WTC11 (cell line): Measurements from ENCODE around the gene COPS6. TPM values are rescaled to one million over a fixed set of nuclear protein-coding genes. Genes with fewer than 3 reads are reported as not detected.

Experiments used
- ATAC-seq: fragments of 200-7000 bp; cut with Tn5 transposase; 2 replicates; pipeline ENCODE4 v1.10.0; 2021; ENCODE audit warnings: mild to moderate bottlenecking, moderate library complexity
- CTCF ChIA-PET: fragments of 300-600 bp; sonication (Branson Sonifier 250); formaldehyde crosslinking; loops from one replicate; lab custom pipeline; 2021; ENCODE audit warnings: antibody characterized with exemption; lab: Charles Lee
- POLR2A ChIA-PET: fragments of 350-600 bp; sonication (Branson Sonifier 250); formaldehyde crosslinking; loops from one replicate; lab custom pipeline; 2021; ENCODE audit warnings: antibody characterized with exemption; lab: Charles Lee
- DNase-seq: peaks from one replicate; pipeline ENCODE4 v3.0.0; 2021; ENCODE audit warnings: low spot score
- H3K27ac Mint-ChIP-seq: 2 replicates; pipeline ENCODE4 v1.8.0; 2021; ENCODE audit warnings: mixed read lengths
- H3K27me3 Mint-ChIP-seq: 2 replicates; pipeline ENCODE4 v1.8.0; 2021; ENCODE audit warnings: low read depth, mild to moderate bottlenecking, moderate library complexity, mixed read lengths
- H3K36me3 Mint-ChIP-seq: 2 replicates; pipeline ENCODE4 v1.8.0; 2021; ENCODE audit warnings: mixed read lengths
- H3K4me1 Mint-ChIP-seq: 2 replicates; pipeline ENCODE4 v1.8.0; 2022; ENCODE audit warnings: mixed read lengths
- H3K4me3 Mint-ChIP-seq: 2 replicates; pipeline ENCODE4 v1.8.0; 2021; ENCODE audit warnings: mild to moderate bottlenecking, moderate library complexity, mixed read lengths
- H3K9me3 Mint-ChIP-seq: 2 replicates; pipeline ENCODE4 v1.8.0; 2021; ENCODE audit warnings: mixed read lengths
- ATF1 ChIP-seq: sonication (generic); formaldehyde crosslinking; IDR thresholded peaks from 2 replicates; pipeline ENCODE4 v1.8.1; 2023; ENCODE audit warnings: mild to moderate bottlenecking, moderate library complexity, missing genetic modification reagents
- ATF2 ChIP-seq: sonication (generic); formaldehyde crosslinking; IDR thresholded peaks from 2 replicates; pipeline ENCODE4 v1.8.1; 2022; ENCODE audit warnings: low read depth, missing genetic modification reagents, borderline replicate concordance
- CREM ChIP-seq: sonication (generic); formaldehyde crosslinking; IDR thresholded peaks from 2 replicates; pipeline ENCODE4 v1.8.1; 2022; ENCODE audit warnings: mild to moderate bottlenecking, missing genetic modification reagents, moderate library complexity
- E2F1 ChIP-seq: sonication (generic); formaldehyde crosslinking; IDR thresholded peaks from 2 replicates; pipeline ENCODE4 v1.8.0; 2022; ENCODE audit warnings: mild to moderate bottlenecking, missing genetic modification reagents
- ETV6 ChIP-seq: sonication (generic); formaldehyde crosslinking; IDR thresholded peaks from 2 replicates; pipeline ENCODE4 v1.8.1; 2022; ENCODE audit warnings: mild to moderate bottlenecking, missing genetic modification reagents
- FOXJ3 ChIP-seq: sonication (generic); formaldehyde crosslinking; IDR thresholded peaks from 2 replicates; pipeline ENCODE4 v1.9.0; 2021; ENCODE audit warnings: missing genetic modification reagents, mild to moderate bottlenecking, borderline replicate concordance
- FOXK1 ChIP-seq: sonication (generic); formaldehyde crosslinking; IDR thresholded peaks from 2 replicates; pipeline ENCODE4 v1.8.0; 2022; ENCODE audit warnings: mild to moderate bottlenecking, moderate library complexity, missing genetic modification reagents
- FOXP1 ChIP-seq: sonication (generic); formaldehyde crosslinking; IDR thresholded peaks from 2 replicates; pipeline ENCODE4 v1.8.0; 2022; ENCODE audit warnings: missing genetic modification reagents, mild to moderate bottlenecking, moderate library complexity, borderline replicate concordance
- GABPB1 ChIP-seq: sonication (generic); formaldehyde crosslinking; IDR thresholded peaks from 2 replicates; pipeline ENCODE4 v1.8.1; 2023; ENCODE audit warnings: mild to moderate bottlenecking, missing genetic modification reagents
- HMGA2 ChIP-seq: fragments of 250-450 bp; sonication (Bioruptor Pico); IDR thresholded peaks from 2 replicates; pipeline ENCODE4 v1.4.0; 2021; ENCODE audit warnings: mild to moderate bottlenecking, moderate library complexity
- NR1H2 ChIP-seq: sonication (generic); formaldehyde crosslinking; IDR thresholded peaks from 2 replicates; pipeline ENCODE4 v1.9.0; 2021; ENCODE audit warnings: mild to moderate bottlenecking, moderate library complexity, missing genetic modification reagents
- NR3C1 ChIP-seq: sonication (generic); formaldehyde crosslinking; conservative IDR thresholded peaks from 2 replicates; pipeline ENCODE4 v1.8.1; 2023; ENCODE audit warnings: low read depth, mild to moderate bottlenecking, missing genetic modification reagents
- PRDM15 ChIP-seq: sonication (generic); formaldehyde crosslinking; IDR thresholded peaks from 2 replicates; pipeline ENCODE4 v1.8.0; 2022; ENCODE audit warnings: missing genetic modification reagents
- PRRX2 ChIP-seq: fragments of 250-450 bp; sonication (Bioruptor Pico); IDR thresholded peaks from 2 replicates; pipeline ENCODE4 v1.8.0; 2021; ENCODE audit warnings: mild to moderate bottlenecking
- ZBTB43 ChIP-seq: sonication (generic); formaldehyde crosslinking; IDR thresholded peaks from 2 replicates; pipeline ENCODE4 v1.8.1; 2023; ENCODE audit warnings: mild to moderate bottlenecking, missing genetic modification reagents
- ZMAT4 ChIP-seq: fragments of 250-450 bp; sonication (Bioruptor Pico); IDR thresholded peaks from 2 replicates; pipeline ENCODE4 v1.9.0; 2021; ENCODE audit warnings: mild to moderate bottlenecking
- ZNF138 ChIP-seq: sonication (generic); formaldehyde crosslinking; conservative IDR thresholded peaks from 2 replicates; pipeline ENCODE4 v1.8.1; 2022; ENCODE audit warnings: mild to moderate bottlenecking, moderate library complexity, missing genetic modification reagents
- ZNF263 ChIP-seq: sonication (generic); formaldehyde crosslinking; IDR thresholded peaks from 2 replicates; pipeline ENCODE4 v1.8.1; 2022; ENCODE audit warnings: low read depth, mild to moderate bottlenecking, moderate library complexity, missing genetic modification reagents
- ZSCAN18 ChIP-seq: fragments of 250-450 bp; sonication (Bioruptor Pico); IDR thresholded peaks from 2 replicates; pipeline ENCODE4 v2.1.2; 2022; ENCODE audit warnings: mild to moderate bottlenecking, moderate library complexity
- total RNA-seq: library from RNA; stranded (reverse); gene quantifications from 3 replicates; pipeline ENCODE4 v1.2.3, GENCODE V29; 2021

COPS6 gene
- total RNA-seq, 1 experiment from 2014 or later: 118 TPM

- DNase-seq: no peak
- POLR2A ChIA-PET: interaction anchor here (0.6 kb wide), 1 partner anchor 743 kb away, joined by 3 read pairs; no protein-coding TSS in a partner anchor
Observed at GRCh38 chr7:100122067-100122466, 33.3 kb downstream of the COPS6 start.

GRCh38 chr7:100122568-100122967, 33.8 kb downstream of the COPS6 start:
- Mint-ChIP-seq H3K27ac (no peak overlapping the region), H3K9me3 (no peaks in the 10 kb centered on the region), H3K36me3 (peaks cover 2% of the 10 kb centered on the region; the same call in 1 of the 2 replicates), H3K4me3 (no peak overlapping the region), H3K4me1 (peaks cover 22% of the 10 kb centered on the region), H3K27me3 (no peaks in the 10 kb centered on the region)
- ATAC-seq (no peak), DNase-seq (no peak)
- CTCF ChIA-PET: interaction anchor here (1.5 kb wide), 1 partner anchor 8 kb away, joined by 9 read pairs; no protein-coding TSS in a partner anchor
- TF ChIP-seq HMGA2 (CRISPR knock-in tag): no peak
- no peak for TF ChIP-seq FOXJ3 (CRISPR knock-in tag)
- TF ChIP-seq PRDM15: no peak
- no peak for TF ChIP-seq ATF2 (CRISPR knock-in tag)
- no peak for TF ChIP-seq ZNF138 (CRISPR knock-in tag)
- TF ChIP-seq ZSCAN18 (CRISPR knock-in tag): no peak
- TF ChIP-seq ATF1: no peak
- TF ChIP-seq NR1H2 (CRISPR knock-in tag): no peak
- TF ChIP-seq ZMAT4 (CRISPR knock-in tag): no peak
- no peak for TF ChIP-seq PRRX2 (CRISPR knock-in tag)
- TF ChIP-seq ZNF263 (CRISPR knock-in tag): no peak
- POLR2A ChIA-PET: no interaction called here

More at GRCh38 chr7:100122067-100122466, 33.3 kb downstream of the COPS6 start:
- no peak for ATAC-seq
- H3K27ac Mint-ChIP-seq: no peak overlapping the region
- CTCF ChIA-PET: interaction anchor here (1.5 kb wide), 1 partner anchor 9 kb away, joined by 9 read pairs; no protein-coding TSS in a partner anchor
- H3K4me3 Mint-ChIP-seq: no peak overlapping the region
- no peaks in the 10 kb centered on the region for H3K9me3 Mint-ChIP-seq
- peaks cover 2% of the 10 kb centered on the region; the same call in 1 of the 2 replicates for H3K36me3 Mint-ChIP-seq
- peak; percentile 49 for TF ChIP-seq GABPB1
- no peak for TF ChIP-seq FOXP1 (CRISPR knock-in tag)
- H3K27me3 Mint-ChIP-seq: no peaks in the 10 kb centered on the region
- peaks cover 22% of the 10 kb centered on the region for H3K4me1 Mint-ChIP-seq

GRCh38 chr7:100124301-100125230, 35.8 kb downstream of the COPS6 start:
- H3K27me3 Mint-ChIP-seq: peaks cover 12% of the 10 kb centered on the region
- DNase-seq (no peak), ATAC-seq (no peak)
- ChIA-PET POLR2A (interaction anchor here (1.5 to 2.3 kb wide), 2 partner anchors 13 to 24 kb away, joined by 4 to 21 read pairs; partner anchors contain the start of genes AP4M1 and MCM7), CTCF (interaction anchor here (2.1 kb wide), 1 partner anchor 23 kb away, joined by 5 read pairs; the partner anchor contains the start of gene AP4M1)
- no peak for TF ChIP-seq CREM (CRISPR knock-in tag)
- no peak for TF ChIP-seq ZBTB43 (CRISPR knock-in tag)
- no peak for TF ChIP-seq ETV6
- no peak for TF ChIP-seq NR3C1 (CRISPR knock-in tag)
- TF ChIP-seq E2F1 (CRISPR knock-in tag): no peak
- no peak for TF ChIP-seq FOXK1 (CRISPR knock-in tag)
- TF ChIP-seq ATF1: no peak
- H3K4me3 Mint-ChIP-seq: no peak overlapping the region; the same call in 1 of the 2 replicates
- no peaks in the 10 kb centered on the region for H3K9me3 Mint-ChIP-seq
- H3K36me3 Mint-ChIP-seq: peaks cover 2% of the 10 kb centered on the region; the same call in 1 of the 2 replicates
- peaks cover 26% of the 10 kb centered on the region for H3K4me1 Mint-ChIP-seq
- H3K27ac Mint-ChIP-seq: no peak overlapping the region
